GM12865 (cell line): ENCODE results near the gene MAIP1.

ENCODE experiments used
- DNase-seq: peaks from one replicate; pipeline ENCODE4 v3.0.0; 2010; ENCODE audit warnings: low read depth
- H3K4me3 ChIP-seq: 2 replicates; pipeline ENCODE4 v1.5.1; 2011; ENCODE audit warnings: mild to moderate bottlenecking, low read depth, low read length, control low read depth
- CTCF ChIP-seq: IDR thresholded peaks from 2 replicates; pipeline ENCODE4 v1.5.1; 2011; ENCODE audit warnings: low read length, control low read depth, low read depth, inconsistent platforms; ENCODE audit not compliant: insufficient read depth; ENCODE audit errors: missing control alignments

Gene MAIP1

GRCh38 chr2:199966405-199966804 lies 11.0 kb downstream of the MAIP1 start:
- no peak for DNase-seq
- TF ChIP-seq CTCF = no peak
- H3K4me3 ChIP-seq = no peak overlapping the region

GRCh38 chr2:199966976-199967375 lies 11.6 kb downstream of the MAIP1 start:
- H3K4me3 ChIP-seq = no peak overlapping the region
- TF ChIP-seq CTCF = no peak
- no peak for DNase-seq

- no peak for TF ChIP-seq CTCF
Measured at GRCh38 chr2:199968126-199968525, 12.7 kb downstream of the MAIP1 start.

GRCh38 chr2:199972088-199972626 lies 16.8 kb downstream of the MAIP1 start:
- no peak for DNase-seq
- TF ChIP-seq CTCF = no peak
- no peak overlapping the region for H3K4me3 ChIP-seq

More at GRCh38 chr2:199968126-199968525, 12.7 kb downstream of the MAIP1 start:
- DNase-seq = no peak
- H3K4me3 ChIP-seq = no peak overlapping the region

GRCh38 chr2:199973703-199974102 lies 18.3 kb downstream of the MAIP1 start:
- peak; percentile 25 for TF ChIP-seq CTCF
- H3K4me3 ChIP-seq = no peak overlapping the region
- no peak for DNase-seq

- TF ChIP-seq CTCF = no peak
- no peak overlapping the region for H3K4me3 ChIP-seq
- DNase-seq = no peak
Measured at GRCh38 chr2:199975273-199975895, 20.0 kb downstream of the MAIP1 start.

GRCh38 chr2:199977984-199978415 lies 22.6 kb downstream of the MAIP1 start:
- TF ChIP-seq CTCF = no peak
- H3K4me3 ChIP-seq = no peak overlapping the region
- peak; percentile 72 for DNase-seq
